Panc1 (cell line): ENCODE measurements around the gene TSHZ1.

Source experiments
- POLR2AphosphoS5 ChIP-seq: IDR thresholded peaks from 2 replicates; pipeline ENCODE4 v1.6.1; 2012; ENCODE audit warnings: mild to moderate bottlenecking, low read depth, low read length, moderate library complexity
- SIN3A ChIP-seq: IDR thresholded peaks from 2 replicates; pipeline ENCODE4 v1.6.1; 2012; ENCODE audit warnings: low read depth, mild to moderate bottlenecking, low read length, moderate library complexity, borderline replicate concordance; ENCODE audit not compliant: insufficient read depth
- TCF7L2 ChIP-seq: IDR thresholded peaks from 2 replicates; pipeline ENCODE4 v1.6.1; 2011; ENCODE audit warnings: mild to moderate bottlenecking, low read depth, low read length, inconsistent platforms
- TF ChIP-seq, protein P1 (sequence below): fragments of 450-650 bp; IDR thresholded peaks from 2 replicates; pipeline ENCODE4 v1.5.1; 2017; ENCODE audit warnings: mild to moderate bottlenecking
- TF ChIP-seq, protein P2 (sequence below), 2 experiments: IDR thresholded peaks; 2 replicates each; pipeline ENCODE4 v1.6.1; 2011 to 2012; ENCODE audit warnings: low read depth in 2 of 2, control low read depth in 1 of 2, low read length in 1 of 2, mild to moderate bottlenecking in 1 of 2, moderate library complexity in 1 of 2; ENCODE audit not compliant: insufficient read depth in 1 of 2

DNA sequence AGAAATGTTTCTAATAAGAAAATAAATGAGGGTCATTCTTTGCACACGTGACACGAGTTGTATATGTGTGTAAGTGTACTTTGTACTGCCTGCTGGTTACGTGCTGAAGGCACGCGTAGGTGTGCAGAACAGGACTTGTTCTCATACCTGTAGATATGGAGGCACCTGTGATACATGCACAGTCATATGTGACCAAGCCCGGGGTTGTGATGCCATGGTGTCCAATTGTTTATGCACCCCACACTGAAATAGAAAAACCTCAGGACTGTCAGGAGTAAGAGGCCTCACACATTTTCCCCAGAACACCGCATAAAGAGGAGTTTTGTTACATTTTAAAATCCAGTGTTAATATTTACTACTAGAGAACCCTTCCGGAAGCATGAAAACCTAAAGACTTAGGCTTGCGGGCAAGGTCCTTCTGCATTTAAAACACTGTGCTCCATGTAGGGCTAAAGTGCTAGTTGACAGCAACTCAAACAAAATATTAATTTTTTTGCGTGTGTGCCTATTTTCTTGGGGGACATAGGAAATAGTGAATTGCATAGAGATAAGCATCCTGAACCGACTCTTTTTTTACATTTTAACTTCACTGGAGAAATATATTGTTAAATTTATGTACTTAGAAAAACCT is 9.3 kb downstream of the TSHZ1 start:
- TF ChIP-seq, protein P1, sequence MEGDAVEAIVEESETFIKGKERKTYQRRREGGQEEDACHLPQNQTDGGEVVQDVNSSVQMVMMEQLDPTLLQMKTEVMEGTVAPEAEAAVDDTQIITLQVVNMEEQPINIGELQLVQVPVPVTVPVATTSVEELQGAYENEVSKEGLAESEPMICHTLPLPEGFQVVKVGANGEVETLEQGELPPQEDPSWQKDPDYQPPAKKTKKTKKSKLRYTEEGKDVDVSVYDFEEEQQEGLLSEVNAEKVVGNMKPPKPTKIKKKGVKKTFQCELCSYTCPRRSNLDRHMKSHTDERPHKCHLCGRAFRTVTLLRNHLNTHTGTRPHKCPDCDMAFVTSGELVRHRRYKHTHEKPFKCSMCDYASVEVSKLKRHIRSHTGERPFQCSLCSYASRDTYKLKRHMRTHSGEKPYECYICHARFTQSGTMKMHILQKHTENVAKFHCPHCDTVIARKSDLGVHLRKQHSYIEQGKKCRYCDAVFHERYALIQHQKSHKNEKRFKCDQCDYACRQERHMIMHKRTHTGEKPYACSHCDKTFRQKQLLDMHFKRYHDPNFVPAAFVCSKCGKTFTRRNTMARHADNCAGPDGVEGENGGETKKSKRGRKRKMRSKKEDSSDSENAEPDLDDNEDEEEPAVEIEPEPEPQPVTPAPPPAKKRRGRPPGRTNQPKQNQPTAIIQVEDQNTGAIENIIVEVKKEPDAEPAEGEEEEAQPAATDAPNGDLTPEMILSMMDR: no peak
- TF ChIP-seq POLR2AphosphoS5 (no peak), TCF7L2 (no peak), SIN3A (no peak)
- TF ChIP-seq, protein P2, sequence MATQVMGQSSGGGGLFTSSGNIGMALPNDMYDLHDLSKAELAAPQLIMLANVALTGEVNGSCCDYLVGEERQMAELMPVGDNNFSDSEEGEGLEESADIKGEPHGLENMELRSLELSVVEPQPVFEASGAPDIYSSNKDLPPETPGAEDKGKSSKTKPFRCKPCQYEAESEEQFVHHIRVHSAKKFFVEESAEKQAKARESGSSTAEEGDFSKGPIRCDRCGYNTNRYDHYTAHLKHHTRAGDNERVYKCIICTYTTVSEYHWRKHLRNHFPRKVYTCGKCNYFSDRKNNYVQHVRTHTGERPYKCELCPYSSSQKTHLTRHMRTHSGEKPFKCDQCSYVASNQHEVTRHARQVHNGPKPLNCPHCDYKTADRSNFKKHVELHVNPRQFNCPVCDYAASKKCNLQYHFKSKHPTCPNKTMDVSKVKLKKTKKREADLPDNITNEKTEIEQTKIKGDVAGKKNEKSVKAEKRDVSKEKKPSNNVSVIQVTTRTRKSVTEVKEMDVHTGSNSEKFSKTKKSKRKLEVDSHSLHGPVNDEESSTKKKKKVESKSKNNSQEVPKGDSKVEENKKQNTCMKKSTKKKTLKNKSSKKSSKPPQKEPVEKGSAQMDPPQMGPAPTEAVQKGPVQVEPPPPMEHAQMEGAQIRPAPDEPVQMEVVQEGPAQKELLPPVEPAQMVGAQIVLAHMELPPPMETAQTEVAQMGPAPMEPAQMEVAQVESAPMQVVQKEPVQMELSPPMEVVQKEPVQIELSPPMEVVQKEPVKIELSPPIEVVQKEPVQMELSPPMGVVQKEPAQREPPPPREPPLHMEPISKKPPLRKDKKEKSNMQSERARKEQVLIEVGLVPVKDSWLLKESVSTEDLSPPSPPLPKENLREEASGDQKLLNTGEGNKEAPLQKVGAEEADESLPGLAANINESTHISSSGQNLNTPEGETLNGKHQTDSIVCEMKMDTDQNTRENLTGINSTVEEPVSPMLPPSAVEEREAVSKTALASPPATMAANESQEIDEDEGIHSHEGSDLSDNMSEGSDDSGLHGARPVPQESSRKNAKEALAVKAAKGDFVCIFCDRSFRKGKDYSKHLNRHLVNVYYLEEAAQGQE (IDR thresholded peaks at IDR 0.05; ENCODE audit: insufficient read depth in 1 of 2, low read depth in 2 of 2, low read length in 1 of 2): no peak
